ENCODE measurements around the gene MUC5AC.

MUC5AC gene

GRCh38 chr11:1205121-1205986 lies 47.6 kb downstream of the MUC5AC start:
- H3K4me3 ChIP-seq (ENCODE audit: low read length) = no peak overlapping the region
- TF ChIP-seq EZH2phosphoT487 (IDR thresholded peaks at IDR 0.05; ENCODE audit: low read depth) (no peak), CTCF (IDR thresholded peaks at IDR 0.05; ENCODE audit: low read depth, low read length) (no peak)
- no peak overlapping the region for H2AFZ ChIP-seq (ENCODE audit: low read depth, low read length)
- H3K79me2 ChIP-seq (ENCODE audit: low read length) = no peaks in the 10 kb centered on the region
- no peaks in the 10 kb centered on the region for H3K4me1 ChIP-seq (ENCODE audit: low read length)
- H3K27ac ChIP-seq (ENCODE audit: low read length) = no peak overlapping the region
- no peaks in the 10 kb centered on the region for H3K9me3 ChIP-seq (ENCODE audit: insufficient read depth, low read length)
- H3K27me3 ChIP-seq (ENCODE audit: low read depth, low read length) = no peaks in the 10 kb centered on the region
- H3K4me2 ChIP-seq (ENCODE audit: low read length) = no peak overlapping the region
- no peaks in the 10 kb centered on the region for H4K20me1 ChIP-seq (ENCODE audit: insufficient read depth, low read length)
- H3K36me3 ChIP-seq (replicated peaks; ENCODE audit: low read depth, low read length) = no peaks in the 10 kb centered on the region
- no peak overlapping the region for H3K9ac ChIP-seq (ENCODE audit: low read length)

GRCh38 chr11:1205987-1206331 lies 48.2 kb downstream of the MUC5AC start:
- H3K27ac ChIP-seq (ENCODE audit: low read length) = no peak overlapping the region
- H3K79me2 ChIP-seq (ENCODE audit: low read length) = no peaks in the 10 kb centered on the region
- no peak overlapping the region for H3K4me3 ChIP-seq (ENCODE audit: low read length)
- no peaks in the 10 kb centered on the region for H3K9me3 ChIP-seq (ENCODE audit: insufficient read depth, low read length)
- no peak overlapping the region for H2AFZ ChIP-seq (ENCODE audit: low read depth, low read length)
- no peaks in the 10 kb centered on the region for H4K20me1 ChIP-seq (ENCODE audit: insufficient read depth, low read length)
- no peaks in the 10 kb centered on the region for H3K4me1 ChIP-seq (ENCODE audit: low read length)
- H3K27me3 ChIP-seq (ENCODE audit: low read depth, low read length) = no peaks in the 10 kb centered on the region; the same call in 1 of the 2 replicates
- no peak overlapping the region for H3K4me2 ChIP-seq (ENCODE audit: low read length)
- TF ChIP-seq CTCF (IDR thresholded peaks at IDR 0.05; ENCODE audit: low read depth, low read length) (no peak), EZH2phosphoT487 (IDR thresholded peaks at IDR 0.05; ENCODE audit: low read depth) (no peak)
- no peak overlapping the region for H3K9ac ChIP-seq (ENCODE audit: low read length)
- H3K36me3 ChIP-seq (replicated peaks; ENCODE audit: low read depth, low read length) = no peaks in the 10 kb centered on the region

GRCh38 chr11:1206391-1207271 lies 48.9 kb downstream of the MUC5AC start:
- Histone ChIP-seq H3K4me2 (ENCODE audit: low read length) (no peak overlapping the region), H3K4me3 (ENCODE audit: low read length) (no peak overlapping the region), H3K36me3 (replicated peaks; ENCODE audit: low read depth, low read length) (no peaks in the 10 kb centered on the region), H3K4me1 (ENCODE audit: low read length) (no peaks in the 10 kb centered on the region), H2AFZ (ENCODE audit: low read depth, low read length) (no peak overlapping the region), H3K27me3 (ENCODE audit: low read depth, low read length) (peaks cover 6% of the 10 kb centered on the region; the same call in 1 of the 2 replicates), H3K9me3 (ENCODE audit: insufficient read depth, low read length) (0 out of 2 replicates have a peak, but pooled peaks cover 4% of the 10 kb centered on the region), H3K27ac (ENCODE audit: low read length) (no peak overlapping the region), H3K79me2 (ENCODE audit: low read length) (no peaks in the 10 kb centered on the region), H3K9ac (ENCODE audit: low read length) (no peak overlapping the region), H4K20me1 (ENCODE audit: insufficient read depth, low read length) (no peaks in the 10 kb centered on the region)
- no peak for TF ChIP-seq EZH2phosphoT487 (IDR thresholded peaks at IDR 0.05; ENCODE audit: low read depth)
- no peak for TF ChIP-seq CTCF (IDR thresholded peaks at IDR 0.05; ENCODE audit: low read depth, low read length)
